Neural progenitor cell (in vitro differentiated cells): ENCODE data around the gene CETN3. TPM values are rescaled to one million over a fixed set of nuclear protein-coding genes. Genes with fewer than 3 reads are reported as not detected.

Experiments used
- DNase-seq: peaks from one replicate; pipeline ENCODE4 v3.0.0-alpha.2; 2016; ENCODE audit warnings: low spot score
- H2AFZ ChIP-seq: fragments of 200-600 bp; sonication (generic); replicated peaks from 2 replicates; pipeline ENCODE4 v1.6.1; 2016; ENCODE audit warnings: antibody characterized with exemption
- H3F3A ChIP-seq: fragments of 200-600 bp; sonication (generic); 2 replicates; pipeline ENCODE4 v1.6.1; 2016; ENCODE audit warnings: antibody characterized with exemption, low read depth
- H3K27ac ChIP-seq: fragments of 200-600 bp; sonication (generic); 2 replicates; pipeline ENCODE4 v1.5.1; 2016; ENCODE audit warnings: mild to moderate bottlenecking
- H3K27me3 ChIP-seq: fragments of 200-600 bp; sonication (generic); 2 replicates; pipeline ENCODE4 v1.6.1; 2016; ENCODE audit warnings: mild to moderate bottlenecking, moderate library complexity
- H3K36me3 ChIP-seq: fragments of 200-600 bp; sonication (generic); 2 replicates; pipeline ENCODE4 v1.5.1; 2016
- H3K4me1 ChIP-seq: fragments of 200-600 bp; sonication (generic); 2 replicates; pipeline ENCODE4 v1.6.1; 2016; ENCODE audit warnings: mixed run types
- H3K4me2 ChIP-seq: fragments of 200-600 bp; sonication (generic); 2 replicates; pipeline ENCODE4 v1.6.1; 2016
- H3K4me3 ChIP-seq: fragments of 200-600 bp; sonication (generic); 2 replicates; pipeline ENCODE4 v1.5.1; 2016
- H3K79me2 ChIP-seq: fragments of 200-600 bp; sonication (generic); 2 replicates; pipeline ENCODE4 v1.6.1; 2016; ENCODE audit warnings: low read depth
- H3K9ac ChIP-seq: fragments of 200-600 bp; sonication (generic); 2 replicates; pipeline ENCODE4 v1.6.1; 2016
- H3K9me3 ChIP-seq: fragments of 200-600 bp; sonication (generic); 2 replicates; pipeline ENCODE4 v1.5.1; 2016; ENCODE audit warnings: low read depth
- H4K20me1 ChIP-seq: fragments of 200-600 bp; sonication (generic); 2 replicates; pipeline ENCODE4 v1.6.1; 2016; ENCODE audit warnings: low read depth
- H3K27ac Mint-ChIP-seq: 3 replicates; pipeline ENCODE4 v1.8.0; 2021; ENCODE audit warnings: mixed read lengths
- H3K27me3 Mint-ChIP-seq: 2 replicates; pipeline ENCODE4 v1.8.0; 2022; ENCODE audit warnings: low read depth, mild to moderate bottlenecking, inconsistent platforms, moderate library complexity, mixed read lengths; ENCODE audit not compliant: insufficient read depth
- H3K36me3 Mint-ChIP-seq: 3 replicates; pipeline ENCODE4 v1.8.0; 2021; ENCODE audit warnings: mixed read lengths
- H3K4me1 Mint-ChIP-seq: 3 replicates; pipeline ENCODE4 v1.8.0; 2021; ENCODE audit warnings: mixed read lengths
- H3K4me3 Mint-ChIP-seq: 3 replicates; pipeline ENCODE4 v1.8.0; 2021; ENCODE audit warnings: mild to moderate bottlenecking, moderate library complexity, mixed read lengths
- H3K9me3 Mint-ChIP-seq: 3 replicates; pipeline ENCODE4 v1.8.0; 2020; ENCODE audit warnings: mixed read lengths
- EZH2 ChIP-seq: fragments of 200-600 bp; sonication (generic); IDR thresholded peaks from 2 replicates; pipeline ENCODE4 v1.6.1; 2017; ENCODE audit warnings: antibody characterized with exemption, mild to moderate bottlenecking, moderate library complexity
- EZH2phosphoT487 ChIP-seq: fragments of 200-600 bp; sonication (generic); IDR thresholded peaks from 2 replicates; pipeline ENCODE4 v1.6.1; 2017; ENCODE audit warnings: antibody characterized with exemption
- total RNA-seq: library from RNA; depleted of rRNA; stranded (reverse); fragments of >200 nt; gene quantifications from 2 replicates; pipeline ENCODE4 v1.2.3, GENCODE V29; 2015; ENCODE audit warnings: low replicate concordance
- TF ChIP-seq, protein P1 (sequence below): fragments of 200-600 bp; sonication (generic); IDR thresholded peaks from 2 replicates; pipeline ENCODE4 v1.5.1; 2017; ENCODE audit warnings: antibody characterized with exemption, mild to moderate bottlenecking

The CETN3 gene
- total RNA-seq, result 73.2 and 172 TPM in 2 replicates

DNA sequence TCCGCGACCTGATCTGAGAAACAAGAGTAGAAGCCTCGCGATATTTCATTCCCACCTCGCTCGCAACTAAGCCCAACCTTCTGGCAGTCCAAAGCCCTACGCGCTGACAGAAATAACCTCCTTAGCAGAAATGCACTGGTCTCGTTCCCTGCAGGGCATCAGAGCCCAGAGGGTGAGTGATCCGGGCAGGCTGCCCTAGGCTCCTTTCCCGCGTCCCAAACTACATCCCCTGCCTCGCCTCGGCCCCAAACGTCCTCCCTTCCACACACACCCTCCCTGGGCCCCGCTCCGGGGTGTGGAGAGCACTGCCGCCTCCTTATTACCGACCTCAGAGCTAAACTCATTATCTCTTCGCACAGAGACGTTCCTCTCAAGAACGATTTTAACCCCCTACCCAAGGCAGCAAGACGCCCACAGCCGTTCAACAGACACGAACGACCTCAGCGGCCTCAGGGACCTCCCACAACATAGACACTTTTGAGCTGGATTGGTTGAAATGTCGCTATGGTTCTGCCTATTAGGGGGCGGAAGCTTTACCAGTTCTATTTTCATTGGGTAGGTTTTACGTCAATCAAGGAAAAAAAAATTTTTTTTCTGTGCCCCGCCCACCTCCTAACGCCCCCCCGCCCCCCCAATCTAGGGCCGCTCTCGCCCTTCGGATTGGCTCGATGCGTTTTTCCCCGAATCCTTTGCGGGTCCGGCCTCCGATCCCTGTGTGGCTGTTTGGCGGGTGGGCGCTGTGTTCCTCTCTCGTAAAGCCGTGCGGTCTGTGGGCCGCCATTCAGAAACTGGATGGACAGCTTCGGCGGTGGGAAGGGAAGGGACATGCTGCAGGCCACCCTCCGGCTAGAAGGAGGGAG lies at the start of gene CETN3:
Gene CETN3, minus strand, starts transcription at position 439 of the 860 bp plus-strand sequence. Its CDS starts 95 bp downstream, at position 344.
- Mint-ChIP-seq H3K4me1 (peaks cover 24% of the 10 kb centered on the region), H3K27ac (no peak within 1 kb of the TSS), H3K9me3 (no peaks in the 10 kb centered on the region), H3K36me3 (peaks cover 16% of the 10 kb centered on the region), H3K27me3 (no peaks in the 10 kb centered on the region), H3K4me3 (no peak within 1 kb of the TSS)
- Histone ChIP-seq H3K4me3 (peak within 1 kb of the TSS; percentile 80), H3K4me2 (peak within 1 kb of the TSS; percentile 94), H2AFZ (peak within 1 kb of the TSS; percentile 91), H3K36me3 (peaks cover 10% of the 10 kb centered on the region), H3K4me1 (peaks cover 22% of the 10 kb centered on the region), H3K9me3 (no peaks in the 10 kb centered on the region), H3K27me3 (no peaks in the 10 kb centered on the region), H4K20me1 (no peaks in the 10 kb centered on the region), H3F3A (peaks cover 15% of the 10 kb centered on the region), H3K27ac (peak within 1 kb of the TSS; percentile 94), H3K9ac (peak within 1 kb of the TSS; percentile 89), H3K79me2 (peaks cover 57% of the 10 kb centered on the region)
- DNase-seq, result peak; percentile 97
- TF ChIP-seq, protein P1, sequence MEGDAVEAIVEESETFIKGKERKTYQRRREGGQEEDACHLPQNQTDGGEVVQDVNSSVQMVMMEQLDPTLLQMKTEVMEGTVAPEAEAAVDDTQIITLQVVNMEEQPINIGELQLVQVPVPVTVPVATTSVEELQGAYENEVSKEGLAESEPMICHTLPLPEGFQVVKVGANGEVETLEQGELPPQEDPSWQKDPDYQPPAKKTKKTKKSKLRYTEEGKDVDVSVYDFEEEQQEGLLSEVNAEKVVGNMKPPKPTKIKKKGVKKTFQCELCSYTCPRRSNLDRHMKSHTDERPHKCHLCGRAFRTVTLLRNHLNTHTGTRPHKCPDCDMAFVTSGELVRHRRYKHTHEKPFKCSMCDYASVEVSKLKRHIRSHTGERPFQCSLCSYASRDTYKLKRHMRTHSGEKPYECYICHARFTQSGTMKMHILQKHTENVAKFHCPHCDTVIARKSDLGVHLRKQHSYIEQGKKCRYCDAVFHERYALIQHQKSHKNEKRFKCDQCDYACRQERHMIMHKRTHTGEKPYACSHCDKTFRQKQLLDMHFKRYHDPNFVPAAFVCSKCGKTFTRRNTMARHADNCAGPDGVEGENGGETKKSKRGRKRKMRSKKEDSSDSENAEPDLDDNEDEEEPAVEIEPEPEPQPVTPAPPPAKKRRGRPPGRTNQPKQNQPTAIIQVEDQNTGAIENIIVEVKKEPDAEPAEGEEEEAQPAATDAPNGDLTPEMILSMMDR, result peak; percentile 20
- TF ChIP-seq EZH2 (no peak), EZH2phosphoT487 (no peak)

DNA sequence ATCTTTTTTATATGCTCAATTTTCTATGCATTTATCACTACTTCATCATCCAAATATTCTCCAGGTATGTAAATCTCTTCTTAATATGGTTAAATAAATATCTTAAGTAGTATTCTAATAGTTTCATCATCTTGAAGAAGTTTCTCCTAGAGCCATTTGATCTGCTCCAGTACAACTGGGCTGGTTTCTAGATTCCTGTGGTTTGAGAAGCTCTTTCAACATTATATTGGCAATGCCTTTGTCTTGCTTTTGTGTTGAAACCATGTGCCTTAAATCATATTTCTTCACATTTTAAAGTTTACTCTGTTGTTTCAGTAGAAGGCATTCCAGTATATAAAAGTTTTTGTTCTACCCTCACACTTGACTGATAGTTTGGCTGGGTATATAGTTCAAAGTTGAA lies 37.4 kb upstream of the CETN3 start:
- no peak for DNase-seq
- TF ChIP-seq EZH2phosphoT487 (no peak), EZH2 (no peak)
- TF ChIP-seq, protein P1, result no peak

DNA sequence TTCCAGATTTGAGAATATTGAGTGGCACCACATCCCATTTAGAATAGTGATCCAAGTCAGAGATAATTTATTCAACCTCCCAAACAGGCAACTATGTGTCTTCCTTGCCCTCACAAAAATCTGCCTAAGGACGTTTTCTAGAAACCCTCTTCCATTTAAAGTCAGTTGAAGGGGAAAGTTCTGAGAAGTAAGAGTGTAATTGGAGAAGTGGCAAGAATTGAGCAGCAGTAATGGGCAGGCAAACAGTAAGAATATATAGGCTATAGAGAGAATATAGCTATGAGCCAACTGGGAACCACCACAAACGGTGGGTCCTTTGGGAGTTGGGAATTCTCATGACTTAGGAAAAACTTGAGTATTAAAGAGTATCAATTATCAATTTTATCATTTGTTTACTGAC lies 31.1 kb upstream of the CETN3 start:
- peak overlapping the region; percentile 75 for H2AFZ ChIP-seq
- peaks cover 4% of the 10 kb centered on the region for H3K4me1 ChIP-seq
- no peak overlapping the region for H3K4me2 ChIP-seq
- H3K4me3 ChIP-seq, result no peak overlapping the region
- Mint-ChIP-seq H3K27me3 (peaks cover 5% of the 10 kb centered on the region), H3K9me3 (peaks cover under 1% of the 10 kb centered on the region), H3K4me3 (no peak overlapping the region), H3K36me3 (no peaks in the 10 kb centered on the region), H3K27ac (no peak overlapping the region), H3K4me1 (peaks cover 7% of the 10 kb centered on the region)
- no peak for DNase-seq
- no peaks in the 10 kb centered on the region for H3K36me3 ChIP-seq
- H3F3A ChIP-seq, result peaks cover 4% of the 10 kb centered on the region
- no peak overlapping the region for H3K9ac ChIP-seq
- H4K20me1 ChIP-seq, result no peaks in the 10 kb centered on the region
- H3K27ac ChIP-seq, result no peak overlapping the region
- TF ChIP-seq EZH2 (no peak), EZH2phosphoT487 (no peak)
- TF ChIP-seq, protein P1, result no peak
- no peaks in the 10 kb centered on the region for H3K27me3 ChIP-seq
- no peaks in the 10 kb centered on the region for H3K79me2 ChIP-seq
- H3K9me3 ChIP-seq, result no peaks in the 10 kb centered on the region

More for the DNA sequence above, 37.4 kb upstream of the CETN3 start:
- no peaks in the 10 kb centered on the region for H3K4me1 Mint-ChIP-seq
- H3K27ac ChIP-seq, result no peak overlapping the region
- no peak overlapping the region for H3K9ac ChIP-seq
- H3K4me1 ChIP-seq, result no peaks in the 10 kb centered on the region
- H3K27me3 ChIP-seq, result no peaks in the 10 kb centered on the region
- H3K79me2 ChIP-seq, result no peaks in the 10 kb centered on the region
- no peak overlapping the region for H3K4me2 ChIP-seq
- H3K27ac Mint-ChIP-seq, result no peak overlapping the region
- H3K27me3 Mint-ChIP-seq, result peaks cover 2% of the 10 kb centered on the region
- peaks cover under 1% of the 10 kb centered on the region for H3F3A ChIP-seq
- no peak overlapping the region for H3K4me3 Mint-ChIP-seq
- H4K20me1 ChIP-seq, result no peaks in the 10 kb centered on the region
- H3K4me3 ChIP-seq, result no peak overlapping the region
- peaks cover 3% of the 10 kb centered on the region for H3K36me3 Mint-ChIP-seq
- no peak overlapping the region for H2AFZ ChIP-seq
- no peaks in the 10 kb centered on the region for H3K36me3 ChIP-seq
- H3K9me3 Mint-ChIP-seq, result peaks cover 12% of the 10 kb centered on the region
- no peaks in the 10 kb centered on the region for H3K9me3 ChIP-seq
